GM19023 (cell line): ENCODE results near the gene HOPX.
A peak's percentile ranks its signal among the peaks of the same experiment; 100 is the strongest.
"Not testable (repeated sequence)": the region's sequence is repeated elsewhere in the genome, so short reads cannot be mapped to it uniquely, and the experiment has no call there.

ENCODE experiments used
- ATAC-seq: cut with Tn5 transposase; IDR thresholded peaks from one replicate; pipeline ENCODE4 v1.9.1; 2021; ENCODE audit warnings: mild to moderate bottlenecking, moderate library complexity; ENCODE audit not compliant: unreplicated experiment

HOPX gene, protein sequence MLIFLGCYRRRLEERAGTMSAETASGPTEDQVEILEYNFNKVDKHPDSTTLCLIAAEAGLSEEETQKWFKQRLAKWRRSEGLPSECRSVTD

DNA sequence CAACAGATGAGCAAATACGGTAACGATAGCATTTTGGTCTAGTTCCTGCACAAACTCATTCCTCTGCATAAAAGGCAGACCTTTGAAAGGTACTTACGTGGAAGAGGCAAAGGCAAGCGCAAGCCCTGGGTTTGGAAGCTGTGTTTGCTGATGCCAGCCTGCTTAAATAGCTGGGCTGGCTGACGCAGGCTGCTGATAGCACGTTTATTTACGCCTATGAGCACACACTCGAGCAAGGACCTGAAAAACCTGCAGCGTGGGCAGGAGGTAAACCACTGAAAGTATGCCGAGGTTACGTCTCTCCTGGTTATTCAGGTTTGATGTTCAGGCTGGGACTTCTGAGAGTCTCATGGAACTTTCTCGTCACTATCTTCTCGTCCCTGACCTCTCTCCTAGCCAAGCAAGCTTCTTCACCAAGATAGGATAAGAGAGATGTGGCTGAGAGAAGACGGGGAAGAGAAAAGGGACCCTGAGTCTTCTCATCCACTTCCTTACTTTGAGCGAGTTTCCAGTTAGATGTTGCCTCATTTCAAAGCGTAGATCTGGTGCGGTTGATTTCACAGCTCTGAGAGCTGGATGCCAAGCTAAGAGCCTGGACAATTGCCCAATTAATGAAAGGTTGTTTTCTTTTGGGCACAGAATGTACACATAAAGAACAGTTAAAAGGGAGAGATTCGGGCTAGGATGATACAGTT is at the start of gene HOPX:
Gene HOPX, minus strand, starts transcription at position 139 of the 695 bp plus-strand sequence. CDS start 23,480 bp downstream, outside the sequence.
- peak; percentile 90 for ATAC-seq

DNA sequence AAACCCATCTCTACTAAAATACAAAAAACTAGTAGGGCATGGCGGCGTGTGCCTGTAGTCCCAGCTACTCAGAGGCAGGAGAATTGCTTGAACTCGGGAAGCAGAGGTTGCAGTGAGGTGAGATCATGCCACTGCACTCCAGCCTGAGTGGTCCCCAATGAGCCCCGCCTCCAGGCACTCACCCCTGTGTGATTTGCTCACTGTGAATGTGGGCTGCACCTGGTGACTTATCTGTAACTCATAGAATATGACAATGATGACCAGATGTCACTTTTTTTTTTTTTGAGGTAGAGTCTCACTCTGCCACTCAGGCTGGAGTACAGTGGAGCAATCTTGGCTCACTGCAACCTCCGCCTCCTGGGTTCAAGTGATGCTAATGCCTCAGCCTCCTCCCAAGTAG is 49.0 kb upstream of the HOPX start:
- ATAC-seq: no peak

DNA sequence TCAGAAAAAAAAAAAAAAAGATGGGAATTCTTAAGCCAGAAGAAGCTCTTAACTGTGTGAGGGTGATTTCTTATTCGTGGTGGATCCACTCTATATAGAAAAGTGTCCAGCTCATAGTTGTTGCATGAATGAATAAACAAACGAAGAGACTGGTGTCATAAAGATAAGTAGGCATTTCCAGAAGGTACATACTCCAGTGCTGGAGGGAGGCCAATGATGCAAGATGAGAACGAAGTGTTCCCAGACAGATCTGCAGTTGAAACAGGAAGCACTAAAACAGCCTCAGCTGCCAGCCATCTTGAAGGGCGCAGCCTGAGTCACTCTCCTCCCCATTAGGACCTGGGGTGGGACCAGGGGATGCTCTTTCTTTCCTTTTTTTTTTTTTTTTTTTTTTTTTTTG is 47.4 kb upstream of the HOPX start:
- ATAC-seq: no peak

DNA sequence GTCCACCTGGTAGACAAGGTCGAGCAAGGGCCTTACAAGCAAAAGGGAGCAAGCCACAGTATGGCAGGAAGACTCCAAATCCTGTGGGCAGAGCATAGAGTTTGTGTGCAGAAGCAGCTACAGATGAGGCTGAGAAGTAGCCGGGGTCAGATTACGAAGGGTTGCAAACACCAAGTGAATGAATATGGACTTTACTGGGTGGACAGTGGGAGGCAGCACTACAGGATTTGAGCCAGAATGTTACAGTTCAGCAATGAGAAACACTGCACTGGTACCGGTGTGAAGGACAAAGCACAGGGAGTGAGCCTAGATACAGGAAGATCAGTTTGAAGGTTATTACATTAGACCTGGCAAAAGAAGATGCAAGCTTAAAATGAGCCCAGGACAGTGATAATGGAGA is 46.1 kb upstream of the HOPX start:
- no peak for ATAC-seq

DNA sequence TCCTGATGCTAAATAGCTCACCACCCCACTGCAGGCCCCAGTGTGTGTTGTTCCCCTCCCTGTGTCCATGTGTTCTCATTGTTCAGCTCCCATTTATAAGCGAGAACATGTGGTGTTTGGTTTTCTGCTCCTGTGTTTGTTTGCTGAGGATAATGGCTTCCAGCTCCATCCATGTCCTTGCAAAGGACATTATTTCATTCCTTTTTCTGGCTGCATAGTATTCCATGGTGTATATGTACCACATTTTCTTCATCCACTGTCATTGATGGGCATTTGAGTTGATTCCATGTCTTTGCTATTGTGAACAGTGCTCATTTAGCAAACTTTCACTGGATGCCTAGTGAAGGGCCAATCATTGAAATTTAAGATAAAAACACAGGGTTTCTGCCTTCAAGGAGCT is 45.5 kb upstream of the HOPX start:
- not testable (repeated sequence) for ATAC-seq

DNA sequence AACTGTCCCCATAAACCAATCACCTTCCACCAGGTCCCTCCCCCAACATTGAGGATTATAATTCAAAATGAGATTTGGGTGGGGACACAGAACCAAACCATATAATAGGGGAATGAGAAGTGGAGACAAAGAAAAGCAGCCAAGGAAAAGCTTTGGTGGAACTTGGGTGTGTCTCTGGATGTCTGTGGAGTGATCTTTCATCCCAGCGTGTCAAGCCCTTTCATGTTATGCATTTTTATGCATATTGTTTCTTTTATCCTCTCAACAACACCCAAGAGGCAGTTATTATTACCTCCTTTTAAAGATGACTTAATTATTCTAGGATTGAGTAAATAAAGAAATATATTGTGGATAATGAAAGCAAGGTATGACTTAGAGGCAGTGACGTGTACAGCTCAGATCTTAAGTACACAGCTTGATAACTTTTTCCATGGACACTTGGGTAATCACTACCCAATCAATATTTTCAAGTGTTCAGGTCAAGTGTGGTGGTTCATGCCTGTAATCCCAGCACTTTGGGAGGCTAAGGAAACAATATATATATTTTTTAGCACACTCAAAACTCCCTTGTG is 42.6 kb upstream of the HOPX start:
- no peak for ATAC-seq

DNA sequence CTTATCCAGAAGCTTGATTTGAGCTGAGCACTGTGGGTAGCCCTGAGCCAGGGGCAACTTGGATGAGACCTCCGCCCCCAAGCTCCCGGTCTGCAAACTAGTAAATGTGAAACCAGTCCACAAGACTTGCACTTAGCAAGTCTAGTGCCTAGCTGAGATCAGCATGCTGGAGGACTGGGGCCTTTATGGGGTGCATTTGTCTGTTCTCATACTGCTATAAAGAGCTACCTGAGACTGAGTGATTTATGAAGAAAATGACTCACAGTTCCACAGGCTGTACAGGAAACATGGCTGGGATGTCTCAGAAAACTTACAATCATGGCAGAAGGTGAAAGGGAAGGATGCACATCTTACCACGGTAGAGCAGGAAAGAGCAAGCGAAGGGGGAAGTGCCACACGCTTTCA is 42.1 kb upstream of the HOPX start:
- ATAC-seq: no peak

DNA sequence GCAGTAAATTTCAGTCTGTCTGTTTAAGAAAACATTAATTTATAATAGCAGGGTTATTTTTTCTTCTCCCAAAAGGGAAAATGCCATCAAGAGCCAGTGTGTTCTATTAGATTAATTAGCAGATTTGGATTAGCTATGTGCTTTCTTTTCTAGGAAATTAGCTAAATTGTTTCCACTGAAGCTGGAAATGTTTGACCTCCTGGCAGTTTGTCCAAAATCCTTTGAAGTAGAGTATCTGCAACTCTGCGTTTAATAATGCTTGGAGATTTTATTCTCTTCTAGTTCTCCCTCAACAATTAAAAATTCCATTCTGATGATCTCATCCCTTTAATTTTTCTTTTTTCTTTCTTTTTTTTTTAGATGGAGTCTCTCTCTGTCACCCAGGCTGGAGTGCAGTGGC is 27.1 kb upstream of the HOPX start:
- ATAC-seq: no peak

DNA sequence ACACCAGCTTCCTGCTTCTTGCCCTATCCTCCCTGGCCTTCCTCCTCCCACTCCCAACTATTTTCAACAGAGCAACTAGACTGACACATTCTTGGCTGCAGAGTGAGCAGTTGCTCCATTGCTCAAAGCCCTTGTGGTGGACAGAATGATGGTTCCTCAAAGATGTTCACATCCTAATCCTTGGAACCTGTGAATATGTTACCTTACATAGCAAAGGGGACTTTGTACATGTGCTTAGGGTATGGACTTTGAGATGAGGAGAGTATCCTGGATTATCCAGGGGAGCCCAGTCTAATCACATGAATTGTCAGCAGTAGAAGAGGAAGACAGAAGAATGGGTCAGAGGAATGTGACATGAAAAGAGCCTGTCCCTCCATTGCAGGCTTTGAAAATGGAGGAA is 24.9 kb upstream of the HOPX start:
- ATAC-seq: no peak

DNA sequence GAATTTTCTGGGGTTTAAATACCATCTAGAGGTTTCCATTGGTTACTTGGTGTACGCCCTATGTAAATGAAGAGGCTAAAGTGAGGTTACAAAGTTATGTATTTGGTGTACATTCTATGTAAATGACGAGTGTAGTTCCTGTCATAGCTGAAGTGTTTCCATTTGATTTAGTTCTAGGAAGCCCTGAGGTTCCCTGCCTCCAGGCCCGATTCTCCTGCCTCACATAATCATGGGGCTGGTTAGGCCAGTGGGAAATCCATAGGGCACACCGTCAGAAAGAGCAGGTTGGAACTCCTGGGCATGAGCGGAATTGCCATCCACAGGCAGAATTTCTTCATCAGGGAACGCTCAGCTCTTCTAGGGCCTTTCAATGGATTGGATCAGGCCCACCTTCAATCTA is 24.2 kb upstream of the HOPX start:
- no peak for ATAC-seq

DNA sequence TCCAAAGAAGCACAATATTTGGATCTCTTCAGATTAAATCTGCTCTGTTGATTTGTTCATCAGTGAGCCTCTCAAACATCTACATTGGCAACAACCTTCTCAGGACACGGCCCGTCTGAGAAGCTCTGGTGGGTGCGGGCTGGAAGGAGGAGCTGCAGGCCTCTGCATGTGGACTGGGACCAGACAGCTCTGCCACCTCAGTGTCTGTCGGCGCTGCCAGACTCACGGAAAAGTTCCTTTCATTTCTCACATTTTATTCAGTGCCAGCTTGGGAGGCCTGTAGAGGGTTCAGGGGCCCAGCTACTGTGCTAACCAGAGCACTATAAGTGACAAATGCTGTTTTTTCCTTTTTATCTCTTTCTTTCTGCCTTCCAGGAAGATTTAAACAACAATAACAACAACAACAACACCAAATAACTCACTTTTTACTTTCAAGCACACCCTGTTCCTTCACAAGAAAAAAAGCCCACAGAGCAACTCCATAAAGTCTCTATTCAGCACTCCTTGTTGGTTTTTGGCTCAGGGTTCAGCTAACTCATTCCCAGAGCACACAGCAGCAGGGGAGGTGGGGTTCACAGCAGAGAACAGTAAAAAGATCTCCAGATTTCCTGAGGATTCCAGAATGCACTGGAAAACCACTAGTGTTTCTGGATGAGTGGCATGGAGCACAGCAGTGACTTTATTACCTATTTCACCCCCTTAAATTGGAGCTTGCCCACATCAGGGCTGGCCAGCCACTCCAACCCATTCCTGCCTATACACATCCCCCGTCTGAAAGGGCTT is 23.2 kb upstream of the HOPX start:
- ATAC-seq: no peak

DNA sequence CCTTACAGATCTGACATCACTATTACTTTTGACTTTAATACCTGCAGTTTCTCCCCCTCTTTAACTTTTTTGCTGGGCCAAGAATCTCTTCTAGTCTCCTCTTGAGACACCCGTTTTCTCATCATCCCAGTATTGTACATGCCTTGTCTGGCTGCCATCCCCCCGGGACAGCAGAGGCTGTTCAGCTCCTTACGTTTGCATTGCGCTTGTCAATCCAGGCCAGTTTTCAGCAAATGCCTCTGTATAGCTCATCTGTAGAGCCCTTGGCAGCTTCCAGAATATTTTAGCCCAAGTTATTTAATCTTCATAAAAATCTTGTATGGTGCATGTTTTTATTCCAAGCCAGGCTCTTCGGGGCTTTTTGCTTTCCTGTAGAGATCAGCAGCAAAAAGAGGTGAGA is 22.3 kb upstream of the HOPX start:
- no peak for ATAC-seq

DNA sequence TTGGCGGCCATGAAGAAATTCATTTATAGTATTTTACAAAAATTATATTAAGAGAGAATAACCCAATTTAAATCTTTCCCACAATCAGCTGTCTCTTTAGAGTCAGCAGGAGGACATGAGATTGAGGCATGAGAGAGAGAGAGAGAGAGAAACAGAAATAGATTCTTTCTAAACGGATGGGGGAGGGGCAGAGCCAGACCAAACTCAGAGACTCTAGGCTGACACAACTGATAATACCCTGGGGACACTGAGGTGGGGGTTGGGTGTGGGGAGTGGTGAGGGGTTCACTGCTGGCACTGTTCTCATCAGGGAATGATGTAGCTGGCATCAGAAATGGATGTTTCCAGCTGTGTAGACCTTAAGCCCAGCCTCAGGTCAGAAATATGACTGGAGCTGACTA is 20.5 kb upstream of the HOPX start:
- ATAC-seq: no peak

DNA sequence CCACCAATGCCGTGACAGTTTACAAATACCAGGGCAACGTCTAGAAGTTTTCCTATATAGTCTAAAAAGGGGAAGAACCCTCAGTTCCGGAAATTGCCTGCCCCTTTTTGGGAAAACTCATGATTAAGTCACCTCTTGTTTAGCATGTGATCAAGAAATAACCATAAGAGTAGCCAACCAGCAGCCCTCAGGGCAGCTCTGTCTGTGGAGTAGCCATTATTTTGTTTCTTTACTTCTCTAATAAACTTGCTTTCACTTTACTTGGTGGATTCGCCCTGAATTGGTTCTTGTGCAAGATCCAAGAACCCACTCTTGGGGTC is 20.0 kb upstream of the HOPX start:
- no peak for ATAC-seq

DNA sequence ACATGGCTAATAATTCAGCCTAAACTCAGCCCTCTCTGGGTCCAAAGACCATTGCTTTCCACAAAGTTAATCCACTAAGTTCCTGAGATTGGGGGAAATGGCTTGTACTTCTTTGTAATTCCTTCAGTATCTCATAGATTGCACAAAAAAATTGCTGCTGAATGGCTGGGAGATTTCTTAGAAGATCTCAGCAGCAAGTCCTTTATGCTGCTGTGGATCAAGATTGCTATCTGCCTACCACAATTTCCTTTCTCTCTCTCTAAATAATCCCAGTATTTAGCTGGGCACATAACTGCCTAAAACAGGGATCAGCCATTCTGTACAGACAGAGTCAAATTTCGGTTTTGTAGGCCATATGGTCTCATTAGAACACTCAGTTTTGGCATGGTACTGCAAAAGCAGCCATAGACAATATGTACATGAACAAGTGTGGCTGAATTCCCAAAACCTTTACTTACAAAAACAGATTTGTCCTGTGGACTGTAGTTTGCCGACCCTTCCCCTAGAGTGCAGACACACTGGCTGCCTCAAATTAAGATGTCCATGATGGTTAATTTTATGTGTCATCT is 18.5 kb upstream of the HOPX start:
- no peak for ATAC-seq

DNA sequence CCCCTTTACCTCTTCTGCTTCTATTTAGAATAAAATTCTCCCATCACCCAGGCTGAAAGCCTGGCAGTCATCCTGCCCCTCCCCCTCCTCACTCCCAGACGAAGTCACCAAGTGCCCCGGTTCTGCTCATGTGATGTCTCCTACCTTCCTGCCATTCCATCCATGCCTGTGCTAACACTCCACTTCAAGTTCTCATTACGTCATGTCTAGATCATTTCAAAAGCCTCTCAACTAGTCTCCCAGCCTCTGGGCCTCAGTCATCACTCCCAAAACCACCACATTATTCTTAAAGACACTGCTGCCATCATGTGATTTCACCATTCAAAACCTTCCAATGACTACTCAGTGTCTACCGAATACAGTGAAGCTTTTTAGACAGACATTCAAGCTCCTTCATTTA is 17.2 kb upstream of the HOPX start:
- no peak for ATAC-seq

DNA sequence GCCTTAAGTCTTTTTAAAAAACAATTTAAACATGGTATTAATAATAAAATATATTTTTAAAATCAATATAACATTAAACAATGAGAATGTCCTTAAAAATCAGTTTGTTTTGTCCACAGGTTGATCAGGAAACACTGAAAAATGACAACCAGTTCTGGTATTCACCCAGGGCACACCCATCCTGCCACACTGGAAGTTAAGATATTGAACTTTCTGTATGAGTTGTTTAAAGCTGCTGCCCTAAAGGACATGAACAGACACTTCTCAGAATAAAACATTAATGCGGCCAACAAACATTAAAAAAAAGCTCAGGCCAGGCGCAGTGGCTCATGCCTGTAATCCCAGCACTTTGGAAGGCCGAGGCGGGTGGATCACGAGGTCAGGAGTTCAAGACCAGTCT is 15.0 kb upstream of the HOPX start:
- ATAC-seq: no peak

DNA sequence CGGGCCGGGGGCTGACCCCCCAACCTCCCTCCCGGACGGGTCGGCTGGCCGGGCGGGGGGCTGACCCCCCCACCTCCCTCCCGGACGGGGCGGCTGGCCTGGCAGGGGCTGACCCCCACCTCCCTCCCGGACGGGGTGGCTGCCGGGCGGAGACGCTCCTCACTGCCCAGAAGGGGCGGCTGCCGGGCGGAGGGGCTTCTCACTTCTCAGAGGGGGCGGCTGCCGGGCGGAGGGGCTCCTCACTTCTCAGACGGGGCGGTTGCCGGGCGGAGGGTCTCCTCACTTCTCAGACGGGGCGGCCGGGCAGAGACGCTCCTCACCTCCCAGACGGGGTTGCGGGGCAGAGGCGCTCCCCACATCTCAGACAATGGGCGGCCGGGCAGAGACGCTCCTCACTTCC is 12.4 kb upstream of the HOPX start:
- not testable (repeated sequence) for ATAC-seq

DNA sequence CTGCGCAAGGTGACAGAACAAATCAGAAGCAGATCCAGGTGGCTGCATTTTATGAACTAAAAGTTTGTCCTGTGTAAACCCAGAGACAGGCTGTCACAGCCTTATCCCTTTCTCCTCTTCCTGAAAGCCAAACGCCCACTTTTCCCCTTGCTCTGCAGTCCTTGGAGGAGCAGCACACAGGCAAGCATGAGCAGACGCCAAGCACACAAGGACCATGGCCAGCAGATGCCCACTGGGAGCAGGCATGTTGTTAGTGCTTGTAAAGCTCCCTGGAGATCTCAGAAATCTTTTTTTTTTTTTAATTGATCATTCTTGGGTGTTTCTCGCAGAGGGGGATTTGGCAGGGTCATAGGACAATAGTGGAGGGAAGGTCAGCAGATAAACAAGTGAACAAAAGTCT is 11.5 kb upstream of the HOPX start:
- no peak for ATAC-seq

DNA sequence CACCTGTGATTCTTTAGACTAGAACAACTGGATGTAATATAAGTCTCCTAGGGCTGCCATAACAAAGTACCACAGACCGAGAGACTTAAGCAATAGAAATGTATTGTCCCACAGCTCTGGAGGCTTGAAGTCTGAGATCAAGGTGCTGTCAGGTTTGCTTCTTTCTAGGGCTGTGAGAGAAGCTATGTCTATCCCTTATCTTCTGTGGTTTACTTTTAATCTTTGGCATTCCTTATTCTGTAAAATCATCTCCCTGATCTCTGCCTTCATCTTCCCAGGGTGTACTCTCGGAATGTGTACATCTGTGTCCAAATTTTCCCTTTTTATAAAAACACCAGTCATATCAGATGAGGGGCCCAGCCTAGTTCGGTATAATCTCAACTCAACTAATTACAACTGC is 10.3 kb upstream of the HOPX start:
- no peak for ATAC-seq

DNA sequence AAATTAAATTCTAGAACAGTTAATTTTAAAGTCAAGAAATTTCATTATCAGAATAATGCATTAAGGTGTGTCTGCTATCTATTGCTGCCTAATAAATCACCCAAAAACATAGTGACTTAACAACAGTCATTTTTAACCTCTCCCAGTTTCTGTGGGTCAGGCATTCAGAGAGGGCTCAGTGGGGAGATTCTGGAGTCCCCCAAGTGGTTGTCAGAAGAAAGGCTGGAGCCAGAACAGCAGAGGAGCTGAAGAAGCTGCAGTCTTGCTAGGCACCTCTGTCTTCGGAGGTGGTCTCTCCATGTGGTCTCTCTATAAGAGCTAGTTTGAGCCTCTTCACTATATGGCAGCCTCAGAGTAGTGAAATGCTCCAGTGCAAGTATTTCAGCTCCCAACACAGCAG is 9.3 kb upstream of the HOPX start:
- no peak for ATAC-seq
